H1 (cell line): ENCODE results near the gene SLFNL1. TPM values are rescaled to one million over a fixed set of nuclear protein-coding genes. Genes with fewer than 3 reads are reported as not detected.

Experiments
- CTCF ChIA-PET: fragments of 300-600 bp; sonication (Branson Sonifier 250); formaldehyde crosslinking; loops from one replicate; lab custom pipeline; 2021; ENCODE audit not compliant: partially characterized antibody; lab: Charles Lee
- POLR2A ChIA-PET: fragments of 300-600 bp; sonication (Branson Sonifier 250); formaldehyde crosslinking; loops from one replicate; lab custom pipeline; 2021; ENCODE audit warnings: inconsistent platforms; ENCODE audit not compliant: partially characterized antibody; lab: Charles Lee
- DNase-seq, 2 experiments: peaks; one replicate each; pipeline versions ENCODE4 v3.0.0 to v3.0.0-alpha.2; 2010 to 2022; ENCODE audit warnings: low spot score in 2 of 2, low read depth in 1 of 2, mixed read lengths in 1 of 2
- FAIRE-seq: peaks from 2 replicates; lab custom pipeline; 2011; peaks lifted over from hg19 to GRCh38; lab: Jason Lieb, UNC
- H2AFZ ChIP-seq: 2 replicates; pipeline ENCODE4 v1.8.1; 2012; ENCODE audit warnings: low read length, inconsistent platforms
- H2AK5ac ChIP-seq: 2 replicates; pipeline ENCODE4 v1.6.1; 2013; ENCODE audit warnings: low read depth, low read length
- H2BK120ac ChIP-seq: replicated peaks from 2 replicates; pipeline ENCODE3; 2013; ENCODE audit warnings: low read depth, low read length, inconsistent platforms
- H2BK12ac ChIP-seq: 2 replicates; pipeline ENCODE4 v1.6.1; 2013; ENCODE audit warnings: low read depth, low read length
- H2BK15ac ChIP-seq: 2 replicates; pipeline ENCODE4 v1.6.1; 2013; ENCODE audit warnings: low read length
- H2BK20ac ChIP-seq: 2 replicates; pipeline ENCODE4 v1.6.1; 2013; ENCODE audit warnings: low read length
- H2BK5ac ChIP-seq: 2 replicates; pipeline ENCODE4 v1.6.1; 2013; ENCODE audit warnings: low read depth, low read length
- H3K14ac ChIP-seq: 2 replicates; pipeline ENCODE4 v1.6.1; 2013; ENCODE audit warnings: inconsistent platforms; ENCODE audit not compliant: insufficient read length
- H3K18ac ChIP-seq: 2 replicates; pipeline ENCODE4 v1.6.1; 2013; ENCODE audit warnings: low read length; ENCODE audit errors: extremely low read depth
- H3K23ac ChIP-seq: 2 replicates; pipeline ENCODE4 v1.6.1; 2013; ENCODE audit warnings: inconsistent platforms; ENCODE audit not compliant: insufficient read length
- H3K23me2 ChIP-seq: 2 replicates; pipeline ENCODE4 v1.6.1; 2013; ENCODE audit warnings: low read depth, low read length
- H3K27ac ChIP-seq: 2 replicates; pipeline ENCODE4 v1.6.1; 2011; ENCODE audit warnings: low read depth, low read length, inconsistent platforms
- H3K27me3 ChIP-seq, 4 experiments: replicated peaks in 1 of 4; 1 replicate in 1 of 4; 2 replicates in 3 of 4; pipeline versions ENCODE4 v1.6.1 to v1.8.1; 2011 to 2013; ENCODE audit warnings: low read length in 3 of 4, mild to moderate bottlenecking in 3 of 4, inconsistent platforms in 2 of 4, mixed read lengths in 2 of 4, moderate library complexity in 1 of 4; ENCODE audit not compliant: control insufficient read depth in 3 of 4, insufficient read depth in 3 of 4; ENCODE audit errors: extremely low read depth in 1 of 4
- H3K36me3 ChIP-seq, 4 experiments: 2 replicates each; pipeline versions ENCODE4 v1.6.1 to v1.8.1; 2011 to 2013; ENCODE audit warnings: mild to moderate bottlenecking in 4 of 4, low read length in 3 of 4, moderate library complexity in 2 of 4, control low read depth in 1 of 4, inconsistent platforms in 1 of 4; ENCODE audit not compliant: insufficient read depth in 4 of 4, control insufficient read depth in 2 of 4
- H3K4ac ChIP-seq: replicated peaks from 2 replicates; pipeline ENCODE3; 2013; ENCODE audit warnings: low read length, low read depth, mixed read lengths, inconsistent platforms; ENCODE audit not compliant: insufficient read length
- H3K4me1 ChIP-seq, 4 experiments: replicated peaks in 1 of 4; 1 replicate in 1 of 4; 2 replicates in 3 of 4; pipeline versions ENCODE4 v1.6.1 to v1.8.1; 2011 to 2013; ENCODE audit warnings: low read length in 3 of 4, inconsistent platforms in 2 of 4, mixed read lengths in 1 of 4; ENCODE audit not compliant: insufficient read depth in 4 of 4, control insufficient read depth in 3 of 4
- H3K4me2 ChIP-seq, 2 experiments: 2 replicates each; pipeline versions ENCODE4 v1.6.1 to v1.8.1; 2011 to 2013; ENCODE audit warnings: low read depth in 2 of 2, low read length in 2 of 2, control low read depth in 1 of 2, inconsistent platforms in 1 of 2, mild to moderate bottlenecking in 1 of 2; ENCODE audit not compliant: insufficient read depth in 1 of 2
- H3K4me3 ChIP-seq, 4 experiments: fragments of 200-600, 300-600 bp in 1 of 4; sonication (generic), shearing (Covaris generic), sonication (Bioruptor Twin) in 1 of 4; 2 replicates each; pipeline versions ENCODE4 v1.5.1 to v1.8.1; 2011 to 2016; ENCODE audit warnings: low read length in 4 of 4, low read depth in 3 of 4, control low read depth in 2 of 4, inconsistent platforms in 2 of 4, mild to moderate bottlenecking in 2 of 4, mixed read lengths in 1 of 4, moderate library complexity in 1 of 4; ENCODE audit not compliant: insufficient read depth in 2 of 4; ENCODE audit errors: extremely low read depth in 1 of 4
- H3K56ac ChIP-seq: replicated peaks from 2 replicates; pipeline ENCODE3; 2013; ENCODE audit warnings: low read depth, mild to moderate bottlenecking, mixed read lengths, low read length, inconsistent platforms; ENCODE audit not compliant: insufficient read length
- H3K79me1 ChIP-seq: 2 replicates; pipeline ENCODE4 v1.6.1; 2013; ENCODE audit warnings: low read depth, low read length, control low read depth
- H3K79me2 ChIP-seq, 2 experiments: 2 replicates each; pipeline versions ENCODE4 v1.6.1 to v1.8.1; 2012 to 2013; ENCODE audit warnings: low read length in 2 of 2, mild to moderate bottlenecking in 2 of 2, inconsistent platforms in 1 of 2; ENCODE audit not compliant: insufficient read depth in 2 of 2, control insufficient read depth in 1 of 2
- H3K9ac ChIP-seq, 4 experiments: replicated peaks in 1 of 4; 1 replicate in 1 of 4; 2 replicates in 3 of 4; pipeline versions ENCODE4 v1.6.1 to v1.8.1; 2011 to 2013; ENCODE audit warnings: low read depth in 3 of 4, low read length in 3 of 4, control low read depth in 2 of 4, mild to moderate bottlenecking in 2 of 4, moderate library complexity in 2 of 4, inconsistent platforms in 1 of 4; ENCODE audit errors: extremely low read depth in 1 of 4
- H3K9me3 ChIP-seq, 2 experiments: 2 replicates each; pipeline versions ENCODE4 v1.6.1 to v1.8.1; 2012 to 2013; ENCODE audit warnings: mild to moderate bottlenecking in 2 of 2, moderate library complexity in 2 of 2, control low read depth in 1 of 2, inconsistent platforms in 1 of 2, low read depth in 1 of 2, low read length in 1 of 2, mixed read lengths in 1 of 2; ENCODE audit not compliant: insufficient read depth in 2 of 2
- H4K20me1 ChIP-seq, 2 experiments: replicated peaks in 1 of 2; 2 replicates each; pipeline versions ENCODE3 to v1.8.1; 2011 to 2013; ENCODE audit warnings: inconsistent platforms in 2 of 2, low read length in 2 of 2, mild to moderate bottlenecking in 1 of 2; ENCODE audit not compliant: insufficient read depth in 2 of 2, control insufficient read depth in 1 of 2
- H4K5ac ChIP-seq: 2 replicates; pipeline ENCODE4 v1.6.1; 2013; ENCODE audit warnings: low read length, low read depth, mixed read lengths, inconsistent platforms; ENCODE audit not compliant: insufficient read length
- H4K8ac ChIP-seq: 2 replicates; pipeline ENCODE4 v1.8.0; 2013; ENCODE audit warnings: mild to moderate bottlenecking, moderate library complexity, low read length, inconsistent platforms; ENCODE audit not compliant: insufficient read depth; ENCODE audit errors: extremely low read depth
- H4K91ac ChIP-seq: replicated peaks from 2 replicates; pipeline ENCODE3; 2013; ENCODE audit warnings: low read length, mixed read lengths, inconsistent platforms; ENCODE audit not compliant: insufficient read length
- ASH2L ChIP-seq: fragments of 200-600, 300-600 bp; sonication (generic); IDR thresholded peaks from one replicate; pipeline ENCODE4 v1.7.1; 2017; ENCODE audit warnings: low read length
- BCL11A ChIP-seq, 2 experiments: IDR thresholded peaks; one replicate each; pipeline ENCODE4 v1.6.1; 2011; ENCODE audit warnings: low read depth in 2 of 2, low read length in 2 of 2, mild to moderate bottlenecking in 2 of 2
- CTCF ChIP-seq, 3 experiments: IDR thresholded peaks; 1 replicate in 2 of 3; 2 replicates in 1 of 3; pipeline versions ENCODE4 v1.5.1 to v1.6.1; 2011; ENCODE audit warnings: low read length in 3 of 3, mild to moderate bottlenecking in 3 of 3, inconsistent platforms in 2 of 3, low read depth in 1 of 3, moderate library complexity in 1 of 3; ENCODE audit not compliant: insufficient read depth in 1 of 3; ENCODE audit errors: control extremely low read depth in 1 of 3
- EZH2 ChIP-seq: fragments of 200-600 bp; sonication (generic); IDR thresholded peaks from 2 replicates; pipeline ENCODE4 v1.7.1; 2012; ENCODE audit warnings: low read depth, mild to moderate bottlenecking, moderate library complexity, low read length, inconsistent platforms; ENCODE audit not compliant: severe bottlenecking
- MAFK ChIP-seq: IDR thresholded peaks from 2 replicates; pipeline ENCODE4 v1.6.1; 2012; ENCODE audit warnings: low read depth, mild to moderate bottlenecking, improper control_type of control experiment, low read length
- NANOG ChIP-seq: IDR thresholded peaks from 2 replicates; pipeline ENCODE4 v1.6.1; 2011; ENCODE audit warnings: low read length, low read depth, mild to moderate bottlenecking, inconsistent platforms; ENCODE audit not compliant: insufficient read depth, poor library complexity, severe bottlenecking
- RAD21 ChIP-seq, 2 experiments: IDR thresholded peaks in 1 of 2; conservative IDR thresholded peaks in 1 of 2; 2 replicates each; pipeline ENCODE4 v1.6.1; 2011; ENCODE audit warnings: low read depth in 2 of 2, low read length in 2 of 2, improper control_type of control experiment in 1 of 2, inconsistent platforms in 1 of 2, mild to moderate bottlenecking in 1 of 2, moderate library complexity in 1 of 2
- SRF ChIP-seq: IDR thresholded peaks from 2 replicates; pipeline ENCODE4 v1.6.1; 2011; ENCODE audit warnings: mild to moderate bottlenecking, low read depth, low read length, moderate library complexity
- TCF12 ChIP-seq: IDR thresholded peaks from 2 replicates; pipeline ENCODE4 v1.6.1; 2011; ENCODE audit warnings: low read depth, mild to moderate bottlenecking, low read length
- YY1 ChIP-seq: IDR thresholded peaks from 2 replicates; pipeline ENCODE4 v1.6.1; 2011; ENCODE audit warnings: low read depth, mild to moderate bottlenecking, low read length
- ZNF274 ChIP-seq: IDR thresholded peaks from 2 replicates; pipeline ENCODE4 v1.7.0; 2012; ENCODE audit warnings: low read length, borderline replicate concordance; ENCODE audit errors: extremely low read depth
- WGBS, 2 experiments: shearing (Covaris generic) in 1 of 2; methylation state at CpG; one replicate each; pipeline versions ENCODE4 v1.1.6 to v1.1.7; 2013 to 2015; ENCODE audit warnings: low lambda C conversion rate in 2 of 2, mixed read lengths in 2 of 2, inconsistent platforms in 1 of 2, low coverage in 1 of 2, missing lambda C conversion rate in 1 of 2; ENCODE audit not compliant: insufficient replicate concordance in 2 of 2, insufficient coverage in 1 of 2, insufficient read length in 1 of 2; ENCODE audit errors: extremely low coverage in 1 of 2, missing lambda C conversion rate in 1 of 2; 5-methylcytosine and 5-hydroxymethylcytosine counted together
- polyA plus RNA-seq, 7 experiments: library from polyadenylated mRNA; depleted of rRNA in 3 of 7; stranded (reverse) in 5 of 7; unstranded in 2 of 7; fragments of >200 nt in 5 of 7; fragments of 200-250 nt in 2 of 7; gene quantifications; 1 replicate in 5 of 7; 2 replicates in 1 of 7; 4 replicates in 1 of 7; pipeline versions ENCODE4 v1.2.1 to v1.2.3, GENCODE V29; 2011 to 2013; ENCODE audit warnings: missing spikeins in 2 of 7, mixed read lengths in 2 of 7
- total RNA-seq: library from RNA; stranded (reverse); fragmentation: NEBNext Ultra II Directional; extraction: Animal tissue kit (Norgen Biotek cat#: 25700); gene quantifications from 2 replicates; pipeline ENCODE4 v1.2.1, GENCODE V29; 2021

The SLFNL1 gene
- total and polyA plus RNA-seq, 2 of the 8 experiments (the other 6 are each of a cell fraction or from before 2014, with no cell fraction given): not detected

- H2BK20ac ChIP-seq: no peak overlapping the region
- no peak overlapping the region for H2AFZ ChIP-seq
- no peak for FAIRE-seq
- H2BK5ac ChIP-seq: no peak overlapping the region
- no peak overlapping the region for H3K4me2 ChIP-seq
- H4K8ac ChIP-seq: no peak overlapping the region
- ChIA-PET CTCF (interaction anchor here (1.0 to 1.6 kb wide), 3 partner anchors 9 to 120 kb away, joined by 3 to 4 read pairs (median 4); no protein-coding TSS in a partner anchor), POLR2A (interaction anchor here (1.1 to 9.6 kb wide), 5 partner anchors 13 to 120 kb away, joined by 3 to 49 read pairs (median 4); partner anchors contain the start of gene CITED4)
- H3K79me1 ChIP-seq: no peaks in the 10 kb centered on the region
- H2BK15ac ChIP-seq: no peak overlapping the region
- no peak overlapping the region for H3K14ac ChIP-seq
- peaks cover 13% of the 10 kb centered on the region; the same call in 1 of the 2 replicates for H3K23me2 ChIP-seq
- no peak overlapping the region for H2AK5ac ChIP-seq
- peaks cover 12 to 27% of the 10 kb centered on the region in 2 experiments for H4K20me1 ChIP-seq
- peaks cover 27 to 47% (median 44%) of the 10 kb centered on the region in 4 experiments for H3K36me3 ChIP-seq
- WGBS, 2 experiments: 91% methylated on average over 1 of the region's 1 CpG; no CpG with 5 or more reads in 1 of the 2 experiments
- DNase-seq: no peak
- no peak overlapping the region for H2BK120ac ChIP-seq
- no peaks in the 10 kb centered on the region for H3K27me3 ChIP-seq
- H3K23ac ChIP-seq: no peak overlapping the region
- H4K5ac ChIP-seq: no peak overlapping the region
- H3K9me3 ChIP-seq: no peaks in the 10 kb centered on the region
- H3K56ac ChIP-seq: no peak overlapping the region
- H3K4ac ChIP-seq: no peak overlapping the region
- H2BK12ac ChIP-seq: no peak overlapping the region
- no peak overlapping the region for H3K4me3 ChIP-seq
- peaks cover 17 to 61% of the 10 kb centered on the region in 2 experiments for H3K79me2 ChIP-seq
- peaks cover 4 to 11% (median 6%) of the 10 kb centered on the region in 4 experiments; a peak in 5 of 7 replicates for H3K4me1 ChIP-seq
- no peak for TF ChIP-seq MAFK
- no peak for TF ChIP-seq ASH2L
- TF ChIP-seq BCL11A (IDR thresholded peaks at IDR 0.05; ENCODE audit: low read depth in 2 of 2, low read length in 2 of 2): no peak
- TF ChIP-seq EZH2: no peak
- no peak for TF ChIP-seq CTCF (IDR thresholded peaks at IDR 0.05; ENCODE audit: control extremely low read depth in 1 of 3, insufficient read depth in 1 of 3, low read depth in 1 of 3, low read length in 3 of 3)
- TF ChIP-seq NANOG: no peak
- TF ChIP-seq RAD21 (IDR thresholded peaks at IDR 0.05 in 1 of 2, conservative IDR thresholded peaks at IDR 0.05 in 1 of 2; ENCODE audit: low read depth in 2 of 2, low read length in 2 of 2): no peak
- no peak for TF ChIP-seq YY1
- TF ChIP-seq TCF12: no peak
- no peak for TF ChIP-seq ZNF274
- TF ChIP-seq SRF: no peak
- no peak overlapping the region for H3K9ac ChIP-seq
- H4K91ac ChIP-seq: no peak overlapping the region
- H3K18ac ChIP-seq: no peak overlapping the region
- no peak overlapping the region for H3K27ac ChIP-seq
Measured at GRCh38 chr1:40982721-40983120, 38.8 kb downstream of the SLFNL1 start.
